Karpas-422 (cell line): ENCODE data around the gene ZNF384. TPM values are rescaled to one million over a fixed set of nuclear protein-coding genes. Genes with fewer than 3 reads are reported as not detected.

Source experiments
- DNase-seq: peaks from one replicate; pipeline ENCODE4 v3.0.0-alpha.2; 2015
- H2AFZ ChIP-seq: fragments of 200-600 bp; sonication (generic); 2 replicates; pipeline ENCODE4 v1.6.1; 2014; ENCODE audit warnings: antibody characterized with exemption, low read length, mixed read lengths
- H3K27ac ChIP-seq: fragments of 200-600 bp; sonication (generic); 2 replicates; pipeline ENCODE4 v1.5.1; 2014; ENCODE audit warnings: mild to moderate bottlenecking, low read length, moderate library complexity
- H3K27me3 ChIP-seq: fragments of 200-600 bp; sonication (generic); 2 replicates; pipeline ENCODE4 v1.6.1; 2014; ENCODE audit warnings: low read length, mixed read lengths
- H3K36me3 ChIP-seq: fragments of 200-600 bp; sonication (generic); 2 replicates; pipeline ENCODE4 v1.6.1; 2014; ENCODE audit warnings: low read length, mixed read lengths; ENCODE audit not compliant: insufficient read depth
- H3K4me1 ChIP-seq: fragments of 200-600 bp; sonication (generic); 2 replicates; pipeline ENCODE4 v1.6.1; 2014; ENCODE audit warnings: mild to moderate bottlenecking, low read length, mixed read lengths
- H3K4me2 ChIP-seq: fragments of 200-600 bp; sonication (generic); 2 replicates; pipeline ENCODE4 v1.6.1; 2014; ENCODE audit warnings: low read length, low read depth, mild to moderate bottlenecking; ENCODE audit not compliant: poor library complexity, severe bottlenecking
- H3K4me3 ChIP-seq: fragments of 200-600 bp; sonication (generic); 2 replicates; pipeline ENCODE4 v1.5.1; 2014; ENCODE audit warnings: mild to moderate bottlenecking, antibody characterized with exemption, low read length, mixed read lengths
- H3K79me2 ChIP-seq: fragments of 200-600 bp; sonication (generic); 2 replicates; pipeline ENCODE4 v1.6.1; 2014; ENCODE audit warnings: mild to moderate bottlenecking, low read length, mixed read lengths
- H3K9ac ChIP-seq: fragments of 200-600 bp; sonication (generic); 2 replicates; pipeline ENCODE4 v1.6.0; 2014; ENCODE audit warnings: low read length
- H3K9me2 ChIP-seq: fragments of 200-600 bp; sonication (generic), shearing (Covaris generic); replicated peaks from 2 replicates; pipeline ENCODE4 v1.6.0; 2014; ENCODE audit warnings: mild to moderate bottlenecking, low read length, moderate library complexity; ENCODE audit not compliant: insufficient read depth
- H3K9me3 ChIP-seq: fragments of 300-700, 200-600 bp; sonication (generic); 2 replicates; pipeline ENCODE4 v1.6.1; 2014; ENCODE audit warnings: low read length, mixed read lengths
- H4K20me1 ChIP-seq: fragments of 200-600 bp; sonication (generic); 2 replicates; pipeline ENCODE4 v1.6.1; 2014; ENCODE audit warnings: mild to moderate bottlenecking, antibody characterized with exemption, low read length, low read depth; ENCODE audit not compliant: insufficient read depth
- total RNA-seq: library from RNA; depleted of rRNA; stranded (reverse); fragments of >200 nt; shearing (Covaris generic); gene quantifications from 2 replicates; pipeline ENCODE4 v1.2.3, GENCODE V29; 2014; ENCODE audit warnings: low replicate concordance

ZNF384 gene
- total RNA-seq, 1 experiment from 2014 or later, result 35.5 TPM

DNA sequence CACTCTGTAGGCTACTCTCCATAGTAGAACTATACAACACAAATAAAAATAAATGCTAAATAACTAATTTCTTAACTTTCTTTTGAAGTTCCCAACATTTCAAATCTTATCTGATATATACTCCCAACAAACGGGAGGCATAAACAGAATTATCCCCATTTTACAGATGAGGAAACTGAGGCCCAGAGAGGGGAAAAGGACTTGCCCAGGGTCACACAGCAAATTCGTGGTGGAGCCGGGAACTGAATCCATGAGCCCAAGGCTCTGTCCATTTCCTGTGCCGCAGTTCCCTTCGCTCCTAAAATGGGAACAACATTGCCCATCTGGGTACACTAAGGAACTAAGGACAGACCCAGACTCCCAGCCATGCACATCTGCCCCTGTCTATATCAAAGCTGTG lies 12.2 kb downstream of the ZNF384 start:
- DNase-seq, result no peak
- Histone ChIP-seq H3K9ac (no peak overlapping the region), H3K27me3 (no peaks in the 10 kb centered on the region), H3K9me3 (no peaks in the 10 kb centered on the region), H3K9me2 (no peaks in the 10 kb centered on the region), H3K4me1 (peaks cover 14% of the 10 kb centered on the region), H4K20me1 (no peaks in the 10 kb centered on the region), H3K79me2 (peaks cover 54% of the 10 kb centered on the region), H3K4me2 (no peak overlapping the region), H3K4me3 (no peak overlapping the region), H3K36me3 (peaks cover 58% of the 10 kb centered on the region), H2AFZ (no peak overlapping the region), H3K27ac (no peak overlapping the region)

DNA sequence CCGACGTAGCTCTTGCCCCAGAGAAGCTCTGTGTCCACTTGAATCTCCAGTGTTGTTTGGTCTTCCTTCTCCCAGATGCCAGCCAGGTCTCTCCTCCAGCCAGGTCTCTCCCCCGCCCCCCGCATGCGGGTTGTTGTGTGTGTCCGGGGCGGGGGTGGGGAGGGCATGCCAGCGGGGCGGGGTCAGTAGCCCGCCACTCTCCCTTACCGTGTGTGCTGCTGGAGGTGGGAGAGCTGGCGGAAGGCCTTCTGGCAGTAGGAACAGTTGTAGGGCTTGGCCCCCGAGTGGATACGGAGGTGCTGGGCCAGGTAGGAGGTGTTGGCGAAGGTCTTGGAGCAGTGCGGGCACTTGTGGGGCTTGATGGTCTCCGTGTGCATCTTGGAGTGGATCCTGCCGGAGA lies 17.0 kb downstream of the ZNF384 start:
- H3K4me3 ChIP-seq, result no peak overlapping the region
- no peak overlapping the region for H3K27ac ChIP-seq
- no peak overlapping the region for H3K4me2 ChIP-seq
- peaks cover under 1% of the 10 kb centered on the region for H3K4me1 ChIP-seq
- H4K20me1 ChIP-seq, result no peaks in the 10 kb centered on the region
- no peaks in the 10 kb centered on the region for H3K9me3 ChIP-seq
- no peak overlapping the region for H2AFZ ChIP-seq
- no peaks in the 10 kb centered on the region for H3K27me3 ChIP-seq
- H3K9me2 ChIP-seq, result no peaks in the 10 kb centered on the region
- no peak overlapping the region for H3K9ac ChIP-seq
- peaks cover 77% of the 10 kb centered on the region for H3K36me3 ChIP-seq
- H3K79me2 ChIP-seq, result peaks cover 14% of the 10 kb centered on the region
- DNase-seq, result no peak

DNA sequence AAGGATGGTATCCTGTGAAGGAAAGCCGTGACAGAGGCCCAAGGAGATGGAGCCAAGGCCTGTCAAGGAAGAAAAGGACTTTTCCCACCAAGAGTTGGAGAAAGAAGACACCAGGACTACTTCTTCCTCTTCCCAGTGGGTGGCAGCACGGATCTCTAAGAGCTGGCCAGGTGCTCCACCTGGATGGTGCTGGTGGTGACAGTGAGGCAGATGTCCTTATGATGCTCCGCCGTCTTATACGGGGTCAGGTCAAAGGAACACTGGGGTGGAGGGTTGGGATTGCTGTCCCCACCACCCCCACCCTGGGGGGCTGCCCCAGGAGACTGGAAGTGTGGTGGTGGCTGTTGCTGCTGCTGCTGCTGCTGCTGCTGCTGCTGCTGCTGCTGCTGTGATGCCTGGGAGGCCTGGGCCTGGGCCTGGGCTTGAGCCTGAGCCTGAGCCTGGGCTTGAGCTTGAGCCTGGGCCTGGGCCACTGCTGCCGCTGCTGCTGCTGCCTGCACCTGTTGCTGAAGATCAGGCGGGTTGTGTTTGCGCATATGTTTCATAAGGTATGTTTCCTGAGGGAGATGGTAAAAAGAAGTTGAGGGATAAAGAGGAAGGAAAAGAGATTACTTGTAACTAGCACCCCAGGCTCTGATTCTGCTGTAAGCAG lies 21.5 kb downstream of the ZNF384 start:
- H4K20me1 ChIP-seq, result no peaks in the 10 kb centered on the region
- H3K79me2 ChIP-seq, result peaks cover 2% of the 10 kb centered on the region
- H3K9ac ChIP-seq, result no peak overlapping the region
- no peak overlapping the region for H3K27ac ChIP-seq
- H3K27me3 ChIP-seq, result no peaks in the 10 kb centered on the region
- H3K9me3 ChIP-seq, result no peaks in the 10 kb centered on the region
- no peak overlapping the region for H3K4me3 ChIP-seq
- DNase-seq, result peak; percentile 52
- peaks cover 45% of the 10 kb centered on the region for H3K36me3 ChIP-seq
- no peak overlapping the region for H2AFZ ChIP-seq
- H3K4me1 ChIP-seq, result peaks cover 4% of the 10 kb centered on the region
- H3K4me2 ChIP-seq, result no peak overlapping the region
- no peaks in the 10 kb centered on the region for H3K9me2 ChIP-seq

DNA sequence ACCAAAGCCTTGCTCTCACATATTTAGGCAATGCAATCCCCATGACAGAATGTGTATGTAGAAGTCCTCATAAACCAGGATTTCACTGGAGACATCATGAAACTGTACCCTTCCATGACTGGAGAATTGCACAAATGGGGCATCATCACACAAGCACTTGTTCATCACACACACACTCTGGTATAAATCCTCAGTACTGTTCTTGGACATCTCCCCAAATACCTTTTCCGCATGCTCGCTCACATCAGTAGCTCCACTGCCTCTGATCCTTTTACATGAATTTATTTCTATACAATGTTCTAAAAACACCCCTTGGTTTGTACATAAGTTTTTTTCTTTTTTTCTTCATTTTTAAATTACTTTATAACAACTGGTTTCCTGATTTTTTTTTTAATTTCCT lies 23.0 kb downstream of the ZNF384 start:
- no peak overlapping the region for H2AFZ ChIP-seq
- H3K9me2 ChIP-seq, result no peaks in the 10 kb centered on the region
- H4K20me1 ChIP-seq, result no peaks in the 10 kb centered on the region
- no peaks in the 10 kb centered on the region for H3K9me3 ChIP-seq
- H3K9ac ChIP-seq, result no peak overlapping the region
- H3K36me3 ChIP-seq, result peaks cover 31% of the 10 kb centered on the region
- no peaks in the 10 kb centered on the region for H3K27me3 ChIP-seq
- DNase-seq, result no peak
- no peak overlapping the region for H3K4me2 ChIP-seq
- no peak overlapping the region for H3K27ac ChIP-seq
- peaks cover 16% of the 10 kb centered on the region for H3K79me2 ChIP-seq
- H3K4me1 ChIP-seq, result peaks cover 14% of the 10 kb centered on the region
- no peak overlapping the region for H3K4me3 ChIP-seq

DNA sequence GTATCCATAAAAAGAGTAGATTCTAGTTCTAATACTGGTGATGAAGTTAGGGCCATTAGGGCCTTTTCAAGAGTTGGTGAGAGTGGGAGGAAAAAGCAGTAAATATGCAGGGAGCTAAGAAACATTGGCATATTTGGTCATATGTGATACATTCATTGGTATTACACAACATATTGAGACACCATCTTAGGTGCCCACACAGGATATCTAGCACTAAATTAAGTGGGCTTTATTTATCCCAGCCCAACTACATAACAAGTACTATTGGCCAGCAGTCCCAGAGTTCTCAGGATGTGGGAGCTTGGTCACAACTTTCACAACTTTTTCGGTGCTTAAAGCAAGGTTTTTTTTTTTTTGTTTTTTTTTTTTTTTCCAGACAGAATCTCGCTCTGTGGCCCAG lies 24.3 kb downstream of the ZNF384 start:
- no peak overlapping the region for H3K4me2 ChIP-seq
- no peaks in the 10 kb centered on the region for H3K9me2 ChIP-seq
- no peaks in the 10 kb centered on the region for H4K20me1 ChIP-seq
- no peak overlapping the region for H2AFZ ChIP-seq
- DNase-seq, result no peak
- peaks cover 16% of the 10 kb centered on the region for H3K79me2 ChIP-seq
- H3K4me3 ChIP-seq, result no peak overlapping the region
- no peak overlapping the region for H3K27ac ChIP-seq
- H3K36me3 ChIP-seq, result peaks cover 18% of the 10 kb centered on the region
- no peaks in the 10 kb centered on the region for H3K9me3 ChIP-seq
- no peak overlapping the region for H3K9ac ChIP-seq
- H3K4me1 ChIP-seq, result peaks cover 14% of the 10 kb centered on the region
- no peaks in the 10 kb centered on the region for H3K27me3 ChIP-seq

DNA sequence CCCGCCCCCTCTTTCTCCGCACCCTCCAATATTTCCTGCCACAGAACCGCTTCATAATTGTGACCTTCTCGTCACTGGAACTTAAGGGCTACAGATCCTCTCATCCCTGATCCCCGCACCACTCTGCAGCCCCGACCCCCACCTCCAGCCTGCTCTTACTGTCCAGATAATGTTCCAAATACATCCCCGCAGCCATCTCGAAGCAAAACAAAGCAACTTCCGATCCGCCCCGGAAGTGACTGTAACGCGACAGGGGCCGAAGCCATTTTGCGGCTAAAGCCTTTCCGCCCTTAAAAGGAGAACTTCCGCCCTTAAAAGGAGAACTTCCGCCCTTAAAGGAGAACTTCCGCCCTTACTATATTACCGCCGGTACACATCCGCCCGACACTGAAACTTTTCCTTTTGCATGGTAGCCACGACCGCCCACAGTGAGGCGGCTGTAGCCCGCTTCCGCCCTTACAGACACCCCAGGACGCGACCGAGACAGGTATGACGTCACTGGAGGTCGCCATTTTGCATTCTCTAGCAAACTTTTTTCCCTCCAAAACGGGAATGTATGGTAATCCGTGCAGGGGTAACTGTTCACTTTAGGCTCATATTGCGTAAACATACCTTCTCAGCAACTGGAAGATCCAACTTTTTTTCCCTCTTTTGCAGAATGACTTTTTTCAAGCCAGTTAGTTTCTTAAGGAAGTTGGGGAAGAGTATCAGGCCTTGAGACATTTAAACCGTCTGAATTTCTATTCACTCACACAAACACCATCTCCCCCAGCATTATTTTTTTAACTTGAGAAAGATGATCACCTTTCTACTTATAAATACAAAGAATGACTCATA lies 26.1 kb downstream of the ZNF384 start, which contains the start of gene ING4:
TSS of gene ING4 (minus strand) at position 214 of the 837 bp plus-strand sequence. CDS start at position 196, 18 bp downstream.
- H3K79me2 ChIP-seq, result peaks cover 16% of the 10 kb centered on the region
- peaks cover 14% of the 10 kb centered on the region for H3K4me1 ChIP-seq
- H4K20me1 ChIP-seq, result no peaks in the 10 kb centered on the region
- H3K4me3 ChIP-seq, result peak within 1 kb of the TSS; percentile 81
- H3K9ac ChIP-seq, result peak within 1 kb of the TSS; percentile 76
- peak within 1 kb of the TSS; percentile 89; the same call in 1 of the 2 replicates for H2AFZ ChIP-seq
- H3K4me2 ChIP-seq, result peak within 1 kb of the TSS; percentile 83
- peaks cover 8% of the 10 kb centered on the region; the same call in 1 of the 2 replicates for H3K36me3 ChIP-seq
- peak; percentile 100 for DNase-seq
- no peaks in the 10 kb centered on the region for H3K9me3 ChIP-seq
- no peaks in the 10 kb centered on the region for H3K27me3 ChIP-seq
- H3K27ac ChIP-seq, result peak within 1 kb of the TSS; percentile 12; the same call in 1 of the 2 replicates
- no peaks in the 10 kb centered on the region for H3K9me2 ChIP-seq

DNA sequence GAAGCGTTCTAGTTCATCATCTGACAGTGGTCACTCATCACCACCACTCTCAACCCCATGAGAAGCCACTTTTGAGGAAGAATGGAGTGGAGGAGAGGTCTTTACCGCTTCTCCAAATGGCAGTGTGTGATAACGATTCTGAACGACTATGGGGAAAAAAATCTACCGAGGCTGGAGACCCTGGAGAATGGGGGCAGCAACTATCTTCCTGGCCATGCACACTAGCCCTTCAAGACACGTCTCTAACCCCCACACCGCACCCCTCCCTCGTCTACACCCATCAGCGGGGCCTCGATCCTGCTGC lies 26.6 kb downstream of the ZNF384 start:
- H3K27ac ChIP-seq, result no peak overlapping the region
- peak overlapping the region; percentile 81 for H3K4me3 ChIP-seq

DNA sequence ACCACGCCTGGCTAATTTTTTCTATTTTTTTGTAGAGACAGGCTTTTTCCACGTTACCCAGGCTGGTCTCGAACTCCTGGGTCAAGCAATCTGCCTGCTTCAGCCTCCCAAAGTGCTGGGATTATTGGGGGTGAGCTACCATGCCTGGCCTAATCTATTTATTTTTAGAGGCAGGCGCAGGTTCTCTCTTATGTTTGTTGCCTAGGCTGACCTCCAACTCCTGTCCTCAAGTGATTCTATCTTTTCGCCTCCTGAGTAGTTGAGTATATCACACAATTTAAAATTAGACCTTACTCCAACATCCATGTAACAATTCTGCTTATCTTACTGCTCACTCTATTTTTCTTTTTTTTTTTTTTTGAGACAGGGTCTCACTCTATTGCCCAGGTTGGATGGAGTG lies 35.2 kb downstream of the ZNF384 start:
- no peak overlapping the region for H2AFZ ChIP-seq
- no peaks in the 10 kb centered on the region for H3K9me2 ChIP-seq
- no peak overlapping the region for H3K4me2 ChIP-seq
- H4K20me1 ChIP-seq, result no peaks in the 10 kb centered on the region
- no peak overlapping the region for H3K9ac ChIP-seq
- DNase-seq, result no peak
- H3K27ac ChIP-seq, result no peak overlapping the region
- H3K4me3 ChIP-seq, result no peak overlapping the region
- no peaks in the 10 kb centered on the region for H3K9me3 ChIP-seq
- peaks cover 11% of the 10 kb centered on the region; the same call in 1 of the 2 replicates for H3K36me3 ChIP-seq
- no peaks in the 10 kb centered on the region for H3K27me3 ChIP-seq
- H3K4me1 ChIP-seq, result 0 out of 2 replicates have a peak, but pooled peaks cover 3% of the 10 kb centered on the region
- no peaks in the 10 kb centered on the region for H3K79me2 ChIP-seq

More for the DNA sequence above, 26.6 kb downstream of the ZNF384 start:
- Histone ChIP-seq H3K27me3 (no peaks in the 10 kb centered on the region), H3K9ac (peak overlapping the region; percentile 76), H3K9me3 (no peaks in the 10 kb centered on the region), H3K79me2 (peaks cover 16% of the 10 kb centered on the region), H3K4me2 (peak overlapping the region; percentile 83), H3K9me2 (no peaks in the 10 kb centered on the region), H4K20me1 (no peaks in the 10 kb centered on the region), H3K36me3 (peaks cover 5% of the 10 kb centered on the region; the same call in 1 of the 2 replicates), H2AFZ (no peak overlapping the region), H3K4me1 (peaks cover 14% of the 10 kb centered on the region)
- no peak for DNase-seq
